GM18868 (cell line): ENCODE measurements around the gene EFCAB3.
"Not testable (repeated sequence)": the region's sequence is repeated elsewhere in the genome, so short reads cannot be mapped to it uniquely, and the experiment has no call there.

ENCODE experiments used
- ATAC-seq: cut with Tn5 transposase; IDR thresholded peaks from one replicate; pipeline ENCODE4 v1.9.1; 2021; ENCODE audit warnings: mild to moderate bottlenecking, moderate library complexity; ENCODE audit not compliant: unreplicated experiment

Gene EFCAB3

DNA sequence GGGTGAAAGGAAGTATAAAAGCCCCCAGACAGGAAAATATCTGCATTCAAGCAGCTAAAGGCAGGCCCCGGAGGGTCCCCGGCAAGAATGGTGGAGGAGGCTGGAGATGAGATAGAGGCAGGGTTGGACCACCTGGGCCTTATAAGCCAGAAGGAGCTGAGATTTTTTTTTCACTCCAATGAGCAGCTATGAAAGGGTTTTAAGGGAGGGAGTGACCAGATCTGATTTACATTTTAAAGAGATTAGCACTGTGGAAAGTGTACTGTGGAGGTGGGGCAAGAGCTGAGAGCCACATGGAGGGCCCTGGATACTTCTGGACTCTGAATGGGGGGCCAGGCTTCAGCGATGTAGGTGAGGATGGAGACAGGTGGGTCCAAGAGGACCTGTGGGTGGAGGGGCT lies 84.1 kb downstream of the EFCAB3 start:
- ATAC-seq = not testable (repeated sequence)

GRCh38 chr17:62465271-62465670 lies 84.9 kb downstream of the EFCAB3 start:
- not testable (repeated sequence) for ATAC-seq
